ENCODE measurements around the gene LARP4. TPM values are rescaled to one million over a fixed set of nuclear protein-coding genes. Genes with fewer than 3 reads are reported as not detected.
"Not testable (repeated sequence)": the region's sequence is repeated elsewhere in the genome, so short reads cannot be mapped to it uniquely, and the experiment has no call there.

The LARP4 gene
- total and polyA plus RNA-seq, 2 experiments from 2014 or later: 59.1 to 88.8 TPM

GRCh38 chr12:50449671-50450070 lies 49.0 kb downstream of the LARP4 start:
- not testable (repeated sequence) for ATAC-seq; H3K27ac Mint-ChIP-seq; DNase-seq (ENCODE audit: low spot score)

GRCh38 chr12:50452795-50453194 lies 52.1 kb downstream of the LARP4 start:
- H3K9me2 ChIP-seq (ENCODE audit: insufficient read depth): no peaks in the 10 kb centered on the region
- peaks cover 29% of the 10 kb centered on the region; the same call in 1 of the 2 replicates for H3K36me3 ChIP-seq (ENCODE audit: insufficient read depth)
- no peak overlapping the region for H3K4me2 ChIP-seq
- peaks cover 6% of the 10 kb centered on the region for H4K20me1 ChIP-seq (replicated peaks; ENCODE audit: insufficient read depth)
- no peak overlapping the region for H3K27ac ChIP-seq (ENCODE audit: low read depth)
- no peak for ATAC-seq
- H3K27me3 Mint-ChIP-seq (ENCODE audit: insufficient read depth, low read depth, poor library complexity): peaks cover 10% of the 10 kb centered on the region
- no peaks in the 10 kb centered on the region for H3K27me3 ChIP-seq (ENCODE audit: insufficient read depth)
- no peak for TF ChIP-seq STAT1 (IDR thresholded peaks at IDR 0.05; ENCODE audit: unreplicated experiment)
- TF ChIP-seq ZNF462 (CRISPR knock-in tag; IDR thresholded peaks at IDR 0.05): no peak
- no peak for TF ChIP-seq CTCF (conservative IDR thresholded peaks at IDR 0.05; ENCODE audit: low read depth in 2 of 2)
- no peak for TF ChIP-seq POLR2AphosphoS5 (IDR thresholded peaks at IDR 0.05; ENCODE audit: low read depth)
- no peak for TF ChIP-seq EZH2 (IDR thresholded peaks at IDR 0.05; ENCODE audit: low read depth, unreplicated experiment)
- no peak for TF ChIP-seq CREB1 (CRISPR knock-in tag; IDR thresholded peaks at IDR 0.05; ENCODE audit: low read depth)
- TF ChIP-seq ETS1 (IDR thresholded peaks at IDR 0.05): no peak
- H3K79me2 ChIP-seq (replicated peaks; ENCODE audit: insufficient read depth): peaks cover 10% of the 10 kb centered on the region
- peaks cover 2% of the 10 kb centered on the region; the same call in 1 of the 3 replicates for H3K4me1 Mint-ChIP-seq
- H2AFZ ChIP-seq: no peak overlapping the region
- no peak overlapping the region for H3K4me3 Mint-ChIP-seq
- no peak for DNase-seq (ENCODE audit: low spot score)
- no peaks in the 10 kb centered on the region for H3F3A ChIP-seq (replicated peaks; ENCODE audit: low read depth)
- no peak overlapping the region for H3K27ac Mint-ChIP-seq
- H3K36me3 Mint-ChIP-seq (ENCODE audit: low read depth): peaks cover 41% of the 10 kb centered on the region
- no peak overlapping the region for H3K4me3 ChIP-seq
- no peaks in the 10 kb centered on the region for H3K4me1 ChIP-seq (ENCODE audit: insufficient read depth)
- no peaks in the 10 kb centered on the region for H3K9me3 Mint-ChIP-seq

More at GRCh38 chr12:50449671-50450070, 49.0 kb downstream of the LARP4 start:
- not testable (repeated sequence) for H3K9me2 ChIP-seq (ENCODE audit: insufficient read depth); H2AFZ ChIP-seq; H4K20me1 ChIP-seq (replicated peaks; ENCODE audit: insufficient read depth); H3K27me3 ChIP-seq (ENCODE audit: insufficient read depth); H3F3A ChIP-seq (replicated peaks; ENCODE audit: low read depth); H3K27ac ChIP-seq (ENCODE audit: low read depth); H3K4me3 ChIP-seq; H3K4me2 ChIP-seq; H3K79me2 ChIP-seq (replicated peaks; ENCODE audit: insufficient read depth); H3K4me3 Mint-ChIP-seq; H3K4me1 Mint-ChIP-seq; H3K9me3 Mint-ChIP-seq; H3K4me1 ChIP-seq (ENCODE audit: insufficient read depth)
- peaks cover 10% of the 10 kb centered on the region for H3K27me3 Mint-ChIP-seq (ENCODE audit: insufficient read depth, low read depth, poor library complexity)
- H3K36me3 ChIP-seq (ENCODE audit: insufficient read depth): 0 out of 2 replicates have a peak, but pooled peaks cover 13% of the 10 kb centered on the region
- H3K36me3 Mint-ChIP-seq (ENCODE audit: low read depth): peaks cover 53% of the 10 kb centered on the region
